HepG2 (cell line): ENCODE measurements around the gene U2AF1L4. TPM values are rescaled to one million over a fixed set of nuclear protein-coding genes. Genes with fewer than 3 reads are reported as not detected.

Experiments used
- AGO2 ChIP-seq: fragments of 200-400 bp; formaldehyde crosslinking; optimal IDR thresholded peaks from 2 replicates; pipeline ENCODE3; 2017; ENCODE audit warnings: mild to moderate bottlenecking, low read depth, low read length, moderate library complexity
- BRCA1 ChIP-seq: sonication (generic); formaldehyde crosslinking; IDR thresholded peaks from 2 replicates; pipeline ENCODE4 v1.4.0; 2020; ENCODE audit warnings: missing genetic modification reagents
- CTCF ChIP-seq: sonication (generic); formaldehyde crosslinking; IDR thresholded peaks from 2 replicates; pipeline ENCODE4 v1.5.0; 2020; ENCODE audit warnings: mild to moderate bottlenecking, missing genetic modification reagents, moderate library complexity
- ERF ChIP-seq: IDR thresholded peaks from 2 replicates; pipeline ENCODE4 v1.6.1; 2018; ENCODE audit warnings: missing biosample characterization, missing genetic modification reagents
- GABPB1 ChIP-seq: IDR thresholded peaks from 2 replicates; pipeline ENCODE4 v1.6.1; 2016; ENCODE audit warnings: mild to moderate bottlenecking, missing genetic modification reagents, moderate library complexity, missing compliant biosample characterization
- GPBP1L1 ChIP-seq: sonication (generic); formaldehyde crosslinking; IDR thresholded peaks from 2 replicates; pipeline ENCODE4 v1.5.0; 2020; ENCODE audit warnings: mild to moderate bottlenecking, missing genetic modification reagents
- HNRNPLL ChIP-seq: fragments of 200-400 bp; formaldehyde crosslinking; IDR thresholded peaks from 2 replicates; pipeline ENCODE4 v1.6.1; 2017; ENCODE audit warnings: mild to moderate bottlenecking, low read depth, low read length; ENCODE audit not compliant: poor library complexity, severe bottlenecking
- JUN ChIP-seq: sonication (generic); formaldehyde crosslinking; IDR thresholded peaks from 2 replicates; pipeline ENCODE4 v1.4.0; 2020; ENCODE audit warnings: mild to moderate bottlenecking, missing genetic modification reagents
- PATZ1 ChIP-seq: sonication (generic); formaldehyde crosslinking; IDR thresholded peaks from 2 replicates; pipeline ENCODE4 v1.4.0; 2020; ENCODE audit warnings: missing genetic modification reagents
- PAWR ChIP-seq: sonication (generic); formaldehyde crosslinking; IDR thresholded peaks from 2 replicates; pipeline ENCODE4 v1.4.0; 2020; ENCODE audit warnings: missing genetic modification reagents, mild to moderate bottlenecking, borderline replicate concordance
- PHF20 ChIP-seq: sonication (generic); formaldehyde crosslinking; IDR thresholded peaks from 2 replicates; pipeline ENCODE4 v1.5.0; 2020; ENCODE audit warnings: mild to moderate bottlenecking, missing genetic modification reagents
- PHF8 ChIP-seq: sonication (generic); formaldehyde crosslinking; IDR thresholded peaks from 2 replicates; pipeline ENCODE4 v1.5.0; 2020; ENCODE audit warnings: missing genetic modification reagents
- RAD21 ChIP-seq: fragments of 450-650 bp; formaldehyde crosslinking; IDR thresholded peaks from 2 replicates; pipeline ENCODE4 v1.5.0; 2020; ENCODE audit warnings: mild to moderate bottlenecking
- RXRA ChIP-seq: sonication (generic); formaldehyde crosslinking; IDR thresholded peaks from 2 replicates; pipeline ENCODE4 v1.5.1; 2020; ENCODE audit warnings: missing genetic modification reagents
- TGIF2 ChIP-seq: IDR thresholded peaks from 2 replicates; pipeline ENCODE4 v1.6.1; 2016; ENCODE audit warnings: control low read depth, missing compliant biosample characterization
- UBTF ChIP-seq: sonication (generic); formaldehyde crosslinking; IDR thresholded peaks from 2 replicates; pipeline ENCODE4 v1.4.0; 2020; ENCODE audit warnings: mild to moderate bottlenecking, missing genetic modification reagents
- ZBTB7A ChIP-seq: sonication (generic); formaldehyde crosslinking; IDR thresholded peaks from 2 replicates; pipeline ENCODE4 v1.8.0; 2022; ENCODE audit warnings: mild to moderate bottlenecking, missing genetic modification reagents
- ZNF180 ChIP-seq: sonication (generic); formaldehyde crosslinking; IDR thresholded peaks from 2 replicates; pipeline ENCODE4 v1.4.0; 2020; ENCODE audit warnings: low read depth, missing genetic modification reagents, borderline replicate concordance
- ZNF350 ChIP-seq: sonication (generic); formaldehyde crosslinking; IDR thresholded peaks from 2 replicates; pipeline ENCODE4 v1.4.0; 2020; ENCODE audit warnings: mild to moderate bottlenecking, low read depth, missing genetic modification reagents, borderline replicate concordance
- ZNF768 ChIP-seq: sonication (generic); formaldehyde crosslinking; IDR thresholded peaks from 2 replicates; pipeline ENCODE4 v1.4.0; 2020; ENCODE audit warnings: missing genetic modification reagents
- ZNF772 ChIP-seq: sonication (generic); formaldehyde crosslinking; IDR thresholded peaks from 2 replicates; pipeline ENCODE4 v1.5.0; 2020; ENCODE audit warnings: mild to moderate bottlenecking, missing genetic modification reagents
- ZNF788 ChIP-seq: sonication (generic); formaldehyde crosslinking; IDR thresholded peaks from 2 replicates; pipeline ENCODE4 v1.5.0; 2020; ENCODE audit warnings: mild to moderate bottlenecking, missing genetic modification reagents, borderline replicate concordance
- ZNF879 ChIP-seq: sonication (generic); formaldehyde crosslinking; IDR thresholded peaks from 2 replicates; pipeline ENCODE4 v1.8.1; 2023; ENCODE audit warnings: missing genetic modification reagents
- polyA plus RNA-seq, 8 experiments: library from polyadenylated mRNA; depleted of rRNA in 3 of 8; stranded (reverse) in 7 of 8; unstranded in 1 of 8; fragments of >200 nt; fragmentation: Illumina TruSeq in 4 of 8; extraction: Trizol in 4 of 8; gene quantifications; 2 replicates each; pipeline versions ENCODE4 v1.2.1 to v1.2.3, GENCODE V29; 2011 to 2016; ENCODE audit warnings: low read depth in 4 of 8, missing spikeins in 1 of 8, mixed read lengths in 1 of 8; ENCODE audit not compliant: insufficient read depth in 1 of 8
- total RNA-seq, 5 experiments: library from RNA; depleted of rRNA; stranded (reverse); fragments of >200 nt; fragmentation: Illumina TruSeq; extraction: Trizol; gene quantifications; 2 replicates each; pipeline ENCODE4 v1.2.3, GENCODE V29; 2016; ENCODE audit warnings: low read depth in 1 of 5

U2AF1L4 gene
- total and polyA plus RNA-seq, 2 of the 13 experiments (the other 11 are each of a cell fraction or from before 2014, with no cell fraction given): 7.9 to 15.4 TPM

- TF ChIP-seq PATZ1 (CRISPR knock-in tag) (peak; percentile 39; the same call in 1 of the 2 replicates), GABPB1 (CRISPR knock-in tag) (peak; percentile 32; the same call in 1 of the 2 replicates), JUN (no peak), TGIF2 (no peak), ZNF180 (CRISPR knock-in tag) (no peak), ZBTB7A (no peak), PAWR (CRISPR knock-in tag) (no peak), PHF8 (CRISPR knock-in tag) (no peak; the same call in 1 of the 2 replicates), PHF20 (no peak), GPBP1L1 (no peak), RXRA (CRISPR knock-in tag) (no peak), RAD21 (CRISPR knock-in tag) (peak; percentile 71), UBTF (CRISPR knock-in tag) (peak; percentile 71), HNRNPLL (peak; percentile 14), BRCA1 (CRISPR knock-in tag) (no peak), ZNF879 (CRISPR knock-in tag) (no peak), ZNF768 (CRISPR knock-in tag) (peak; percentile 35; the same call in 1 of the 2 replicates), AGO2 (no peak), ERF (0 out of 2 replicates have a peak, but pooled peaks have one; percentile 10), CTCF (CRISPR knock-in tag) (peak; percentile 84), ZNF788 (CRISPR knock-in tag) (peak; percentile 75; the same call in 1 of the 2 replicates), ZNF772 (peak; percentile 58; the same call in 1 of the 2 replicates), ZNF350 (peak; percentile 56; the same call in 1 of the 2 replicates)
These were observed 46.0 kb upstream of the U2AF1L4 start (continued) for GRCh38 chr19:35790981-35791813.
